Brain pericyte (primary cell): Measurements from ENCODE around the gene VWCE.
"Not testable (repeated sequence)": the region's sequence is repeated elsewhere in the genome, so short reads cannot be mapped to it uniquely, and the experiment has no call there.

Experiments used
- DNase-seq: peaks from one replicate; pipeline ENCODE4 v3.0.0-alpha.2; 2012; ENCODE audit warnings: low read depth, low spot score

The VWCE gene

DNA sequence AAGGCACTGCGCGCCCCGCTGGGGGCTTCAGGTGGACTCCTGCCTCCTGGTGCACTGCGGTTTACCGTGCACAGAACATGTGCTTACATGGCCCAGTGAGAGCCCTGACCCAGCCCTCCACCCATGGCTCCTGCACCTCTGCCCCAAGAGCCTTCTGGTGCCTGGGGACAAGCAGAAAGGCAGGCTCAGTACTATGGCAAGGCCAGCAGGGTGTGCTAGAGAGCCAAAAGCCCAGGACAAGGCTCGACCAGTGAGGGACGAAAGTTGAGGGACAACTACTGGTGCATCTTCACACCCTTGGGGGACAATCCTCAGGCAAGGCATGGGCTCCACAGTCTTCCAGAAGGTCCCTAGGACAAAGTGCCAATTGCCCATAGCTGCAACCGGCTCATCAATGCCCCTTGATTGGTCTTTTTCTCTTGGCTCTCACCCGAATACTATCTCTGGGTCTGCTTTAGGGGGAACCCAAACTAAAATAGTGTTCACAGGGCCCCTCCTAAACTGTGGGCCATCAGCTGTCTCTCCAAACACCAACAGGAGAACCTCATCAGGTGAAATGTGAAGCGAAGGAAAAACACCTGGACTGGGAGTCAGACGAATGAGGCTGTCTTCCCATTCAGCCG, 40.6 kb downstream of the VWCE start:
- no peak for DNase-seq

DNA sequence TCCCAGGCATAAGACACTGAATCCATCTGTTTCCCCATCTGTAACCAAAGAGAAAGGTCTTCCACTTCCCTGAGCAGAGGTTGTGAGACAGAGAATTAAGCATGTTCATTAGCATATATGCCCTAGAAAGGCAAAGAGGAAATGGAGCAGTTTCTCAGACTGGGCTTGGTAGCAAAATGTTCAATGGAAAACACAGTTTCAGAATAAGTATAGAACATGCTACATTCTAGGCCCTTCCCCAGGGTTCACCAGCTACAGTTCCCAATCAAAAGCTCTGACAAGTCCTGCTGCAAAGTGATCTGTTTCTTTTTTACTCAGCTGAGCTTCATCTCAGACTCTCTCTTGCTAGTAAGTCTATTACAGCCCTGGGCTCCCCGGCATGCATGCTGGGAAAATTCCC, 42.8 kb downstream of the VWCE start:
- not testable (repeated sequence) for DNase-seq

DNA sequence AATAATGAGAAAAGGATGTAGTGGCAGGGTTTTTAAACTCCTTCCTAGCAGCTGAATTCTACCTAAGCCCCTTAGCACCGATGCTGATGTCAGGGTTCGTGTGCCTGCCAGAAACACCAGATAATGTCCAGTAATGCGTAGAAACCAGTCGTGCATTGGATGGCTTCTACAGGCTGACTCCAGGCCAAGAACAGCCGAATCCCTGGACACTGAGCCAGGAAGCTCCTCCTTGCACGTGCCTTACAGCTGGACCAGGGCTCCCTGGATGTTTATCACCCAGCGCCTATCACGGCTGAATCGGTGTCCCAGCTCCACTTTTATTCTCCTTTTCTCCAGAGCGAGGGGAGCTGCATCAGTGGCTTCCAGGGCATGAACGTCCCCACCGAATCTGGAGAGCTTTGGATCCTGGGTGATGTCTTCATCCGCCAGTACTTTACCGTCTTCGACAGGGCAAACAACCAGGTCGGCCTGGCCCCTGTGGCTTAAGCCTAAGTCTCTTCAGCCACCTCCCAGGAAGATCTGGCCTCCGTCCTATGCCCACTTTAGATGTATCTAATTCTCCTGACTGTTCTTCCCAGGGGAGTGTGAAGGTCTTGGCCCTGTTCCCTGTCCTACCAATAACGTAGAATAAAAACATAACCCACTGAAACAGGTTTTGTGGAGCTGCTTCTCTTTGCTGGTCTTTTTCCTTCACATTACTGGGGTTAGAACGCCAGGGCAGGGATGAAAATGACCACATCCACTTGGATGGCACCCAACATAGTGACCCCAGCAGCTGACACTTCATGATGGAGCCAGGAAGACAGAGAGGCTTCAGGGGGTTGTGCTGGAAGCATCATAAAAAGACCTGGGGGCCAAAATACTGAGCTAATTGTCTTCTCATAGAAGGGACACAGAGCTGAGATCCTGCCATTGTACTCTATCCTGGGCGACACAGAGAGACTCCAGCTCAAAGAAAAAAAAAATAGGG, 44.0 kb downstream of the VWCE start:
- not testable (repeated sequence) for DNase-seq

DNA sequence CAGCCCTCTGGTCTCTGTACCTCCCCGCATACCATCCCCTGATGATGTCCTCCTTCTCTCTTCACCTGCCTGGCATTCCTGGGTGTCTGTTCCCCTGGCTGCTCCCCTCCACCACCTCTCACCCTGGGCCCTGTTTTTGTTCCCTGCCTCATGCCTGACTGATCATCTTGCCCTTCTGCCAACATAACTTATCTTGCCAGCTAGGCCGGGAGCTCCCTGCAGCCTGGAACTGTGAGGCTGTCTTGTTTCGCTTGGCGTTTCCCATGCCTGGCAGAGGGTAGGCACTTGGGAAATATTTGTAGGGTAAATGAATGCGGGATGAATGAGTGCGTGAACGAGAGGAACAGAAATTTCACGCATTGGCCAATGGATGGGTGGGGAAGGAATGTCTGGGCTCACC, 45.9 kb downstream of the VWCE start:
- not testable (repeated sequence) for DNase-seq

DNA sequence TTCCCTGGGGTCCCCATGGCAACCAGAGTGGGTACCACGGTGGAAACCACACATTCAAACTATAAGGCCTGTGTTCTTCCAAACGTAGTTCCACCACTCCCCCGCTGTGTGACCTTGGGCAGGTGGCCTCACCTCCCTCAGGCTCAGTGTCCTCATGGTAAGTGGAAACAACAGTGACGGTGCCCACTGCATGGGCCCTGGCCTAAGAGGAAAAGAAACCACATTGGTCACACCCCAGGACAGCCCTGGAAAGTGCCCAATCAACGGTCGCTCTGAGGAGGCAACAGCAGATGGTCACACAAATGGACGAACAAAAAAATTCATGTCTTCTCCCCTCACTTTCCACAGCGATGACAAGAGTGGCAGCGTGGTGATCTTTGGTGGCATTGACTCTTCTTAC, 47.0 kb downstream of the VWCE start:
- not testable (repeated sequence) for DNase-seq

DNA sequence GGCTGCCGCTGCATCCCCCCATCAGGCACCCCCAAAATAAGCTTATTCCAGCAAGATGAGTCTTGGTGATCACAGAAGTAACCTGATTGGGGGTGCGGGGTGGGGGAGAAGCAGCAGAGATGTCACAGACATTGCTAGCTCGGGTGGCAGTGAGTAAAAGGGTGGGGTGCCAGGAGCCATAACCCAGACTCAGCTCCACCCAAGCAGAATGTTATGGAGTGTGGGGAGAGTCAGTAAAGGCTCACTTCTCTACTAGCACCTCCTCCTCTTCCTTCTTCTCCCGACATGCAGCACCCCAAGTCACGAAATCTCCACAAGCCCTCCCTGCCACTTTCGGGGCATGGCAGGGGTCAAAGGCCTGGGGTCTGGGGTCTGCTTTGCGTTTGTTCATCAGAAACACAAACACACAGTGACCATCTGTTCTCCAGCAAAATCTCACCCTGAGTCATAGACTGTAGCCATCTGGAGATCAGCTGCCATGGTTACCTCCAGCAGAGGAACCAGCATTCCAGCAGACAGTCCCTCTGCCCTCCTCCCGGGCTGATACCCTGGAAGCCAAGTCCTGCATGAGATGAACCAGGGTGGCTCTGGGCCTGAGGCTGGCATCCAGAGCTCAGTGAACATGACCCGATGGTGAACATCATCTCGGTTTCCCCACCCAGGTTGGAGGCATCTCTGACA, 49.7 kb downstream of the VWCE start:
- DNase-seq = not testable (repeated sequence)

DNA sequence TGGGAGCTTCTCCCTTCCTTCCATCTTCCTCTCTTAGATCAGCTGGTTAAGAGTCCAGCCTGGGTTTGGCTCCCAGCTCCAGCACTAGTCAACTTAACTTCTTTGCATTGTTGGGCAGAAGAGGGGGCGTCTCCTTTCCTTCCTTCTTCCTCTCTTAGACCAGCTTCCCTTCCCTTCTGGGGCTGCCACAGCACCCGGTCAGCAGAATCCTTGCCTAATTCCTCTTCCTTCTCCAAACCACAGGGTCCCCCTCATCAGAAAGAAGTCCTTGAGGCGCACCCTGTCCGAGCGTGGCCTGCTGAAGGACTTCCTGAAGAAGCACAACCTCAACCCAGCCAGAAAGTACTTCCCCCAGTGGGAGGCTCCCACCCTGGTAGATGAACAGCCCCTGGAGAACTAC, 53.6 kb downstream of the VWCE start:
- DNase-seq = not testable (repeated sequence)

DNA sequence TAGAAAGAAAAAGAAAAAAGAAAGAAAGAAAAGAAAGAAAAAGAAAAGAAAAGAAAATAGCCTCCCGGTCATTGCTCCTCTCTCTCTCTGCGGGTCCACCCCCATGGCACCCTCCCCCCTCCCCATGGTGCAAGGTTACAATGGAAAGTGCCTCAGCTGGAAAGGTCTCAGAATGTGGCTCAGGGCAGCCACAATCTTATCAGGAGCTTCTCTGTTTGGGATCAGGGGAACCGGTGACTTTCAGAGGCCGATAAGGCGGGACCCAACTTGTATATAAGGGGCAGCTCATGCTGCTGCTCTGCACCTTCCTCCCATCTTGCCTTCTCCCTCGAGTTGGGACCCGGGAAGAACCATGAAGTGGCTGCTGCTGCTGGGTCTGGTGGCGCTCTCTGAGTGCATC, 54.2 kb downstream of the VWCE start, which contains the start of gene PGA5:
TSS of gene PGA5 (plus strand) at position 301 of the 400 bp plus-strand sequence. CDS start at position 353, 52 bp downstream.
- DNase-seq = not testable (repeated sequence)

DNA sequence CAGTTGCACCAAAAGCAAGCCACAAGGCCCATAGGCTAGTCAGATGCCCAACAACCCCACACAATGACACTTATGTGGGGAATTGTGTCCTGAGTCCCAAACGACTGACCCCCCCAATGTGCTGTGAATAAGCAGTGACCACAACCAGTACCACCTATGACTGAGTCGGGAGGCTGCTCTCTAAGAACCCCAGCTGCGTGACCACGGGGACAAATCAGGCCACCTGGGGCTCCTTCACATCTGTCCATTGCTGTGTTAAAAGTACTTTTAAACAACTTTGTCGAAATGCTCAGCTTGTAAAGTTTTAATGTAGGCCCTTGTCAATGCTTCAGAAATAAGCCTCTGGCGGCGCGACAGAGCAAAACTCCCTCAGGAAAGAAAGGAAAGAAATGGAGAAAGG, 54.8 kb downstream of the VWCE start:
- not testable (repeated sequence) for DNase-seq

DNA sequence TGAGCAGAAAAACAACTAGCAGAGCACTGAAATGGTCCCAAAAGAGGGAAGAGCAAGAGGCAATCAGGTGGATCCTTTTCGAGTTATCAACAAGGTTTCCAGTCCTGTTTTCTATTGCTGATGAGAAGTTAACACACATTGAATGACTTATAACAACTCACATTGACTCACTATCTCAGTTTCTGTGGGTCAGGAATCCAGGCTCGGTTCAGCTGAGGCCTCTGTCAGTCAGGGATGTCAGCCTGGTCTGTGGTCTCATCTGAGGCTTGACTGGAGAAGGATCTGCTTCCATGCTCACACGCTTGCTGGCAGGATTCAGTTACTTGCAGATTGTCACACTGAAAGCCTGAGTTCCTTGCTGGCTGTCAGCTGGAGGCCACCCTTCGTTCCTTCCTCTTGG, 58.0 kb downstream of the VWCE start:
- DNase-seq = not testable (repeated sequence)

DNA sequence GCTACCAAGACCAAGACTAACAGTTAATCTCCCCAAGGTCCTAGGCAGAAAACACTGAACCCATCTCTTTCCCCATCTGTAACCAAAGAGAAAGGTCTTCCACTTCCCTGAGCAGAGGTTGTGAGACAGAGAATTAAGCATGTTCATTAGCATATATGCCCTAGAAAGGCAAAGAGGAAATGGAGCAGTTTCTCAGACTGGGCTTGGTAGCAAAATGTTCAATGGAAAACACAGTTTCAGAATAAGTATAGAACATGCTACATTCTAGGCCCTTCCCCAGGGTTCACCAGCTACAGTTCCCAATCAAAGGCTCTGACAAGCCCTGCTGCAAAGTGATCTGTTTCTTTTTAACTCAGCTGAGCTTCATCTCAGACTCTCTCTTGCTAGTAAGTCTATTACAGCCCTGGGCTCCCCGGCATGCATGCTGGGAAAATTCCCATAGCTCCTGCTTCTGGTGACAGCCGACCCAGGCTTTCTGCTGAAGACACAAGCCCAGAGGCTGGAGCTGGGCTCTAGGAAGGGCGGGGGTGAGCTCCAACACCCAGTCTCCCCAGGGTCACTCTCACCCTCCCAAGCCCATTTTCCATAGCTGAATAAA, 62.5 kb downstream of the VWCE start:
- not testable (repeated sequence) for DNase-seq

DNA sequence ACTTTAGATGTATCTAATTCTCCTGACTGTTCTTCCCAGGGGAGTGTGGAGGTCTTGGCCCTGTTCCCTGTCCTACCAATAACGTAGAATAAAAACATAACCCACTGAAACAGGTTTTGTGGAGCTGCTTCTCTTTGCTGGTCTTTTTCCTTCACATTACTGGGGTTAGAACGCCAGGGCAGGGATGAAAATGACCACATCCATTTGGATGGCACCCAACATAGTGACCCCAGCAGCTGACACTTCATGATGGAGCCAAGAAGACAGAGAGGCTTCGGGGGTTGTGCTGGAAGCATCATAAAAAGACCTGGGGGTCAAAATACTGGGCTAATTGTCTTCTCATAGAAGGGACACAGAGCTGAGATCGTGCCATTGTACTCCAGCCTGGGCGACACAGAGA, 63.5 kb downstream of the VWCE start:
- DNase-seq = not testable (repeated sequence)

DNA sequence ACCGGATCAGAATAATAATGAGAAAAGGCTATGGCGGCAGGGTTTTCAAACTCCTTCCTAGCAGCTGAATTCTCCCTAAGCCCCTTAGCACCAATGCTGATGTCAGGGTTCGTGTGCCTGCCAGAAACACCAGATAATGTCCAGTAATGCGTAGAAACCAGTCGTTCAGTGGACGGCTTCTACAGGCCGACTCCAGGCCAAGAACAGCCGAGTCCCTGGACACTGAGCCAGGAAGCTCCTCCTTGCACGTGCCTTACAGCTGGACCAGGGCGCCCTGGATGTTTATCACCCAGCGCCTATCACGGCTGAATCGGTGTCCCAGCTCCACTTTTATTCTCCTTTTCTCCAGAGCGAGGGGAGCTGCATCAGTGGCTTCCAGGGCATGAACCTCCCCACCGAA, 64.1 kb downstream of the VWCE start:
- DNase-seq = not testable (repeated sequence)

DNA sequence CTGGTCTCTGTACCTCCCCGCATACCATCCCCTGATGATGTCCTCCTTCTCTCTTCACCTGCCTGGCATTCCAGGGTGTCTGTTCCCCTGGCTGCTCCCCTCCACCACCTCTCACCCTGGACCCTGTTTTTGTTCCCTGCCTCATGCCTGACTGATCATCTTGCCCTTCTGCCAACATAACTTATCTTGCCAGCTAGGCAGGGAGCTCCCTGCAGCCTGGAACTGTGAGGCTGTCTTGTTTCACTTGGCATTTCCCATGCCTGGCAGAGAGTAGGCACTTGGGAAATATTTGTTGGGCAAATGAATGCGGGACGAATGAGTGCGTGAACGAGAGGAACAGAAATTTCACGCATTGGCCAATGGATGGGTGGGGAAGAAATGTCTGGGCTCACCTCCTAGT, 65.7 kb downstream of the VWCE start:
- DNase-seq = not testable (repeated sequence)

DNA sequence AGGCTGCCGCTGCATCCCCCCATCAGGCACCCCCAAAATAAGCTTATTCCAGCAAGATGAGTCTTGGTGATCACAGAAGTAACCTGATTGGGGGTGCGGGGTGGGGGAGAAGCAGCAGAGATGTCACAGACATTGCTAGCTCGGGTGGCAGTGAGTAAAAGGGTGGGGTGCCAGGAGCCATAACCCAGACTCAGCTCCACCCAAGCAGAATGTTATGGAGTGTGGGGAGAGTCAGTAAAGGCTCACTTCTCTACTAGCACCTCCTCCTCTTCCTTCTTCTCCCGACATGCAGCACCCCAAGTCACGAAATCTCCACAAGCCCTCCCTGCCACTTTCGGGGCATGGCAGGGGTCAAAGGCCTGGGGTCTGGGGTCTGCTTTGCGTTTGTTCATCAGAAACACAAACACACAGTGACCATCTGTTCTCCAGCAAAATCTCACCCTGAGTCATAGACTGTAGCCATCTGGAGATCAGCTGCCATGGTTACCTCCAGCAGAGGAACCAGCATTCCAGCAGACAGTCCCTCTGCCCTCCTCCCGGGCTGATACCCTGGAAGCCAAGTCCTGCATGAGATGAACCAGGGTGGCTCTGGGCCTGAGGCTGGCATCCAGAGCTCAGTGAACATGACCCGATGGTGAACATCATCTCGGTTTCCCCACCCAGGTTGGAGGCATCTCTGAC, 68.5 kb downstream of the VWCE start:
- not testable (repeated sequence) for DNase-seq

DNA sequence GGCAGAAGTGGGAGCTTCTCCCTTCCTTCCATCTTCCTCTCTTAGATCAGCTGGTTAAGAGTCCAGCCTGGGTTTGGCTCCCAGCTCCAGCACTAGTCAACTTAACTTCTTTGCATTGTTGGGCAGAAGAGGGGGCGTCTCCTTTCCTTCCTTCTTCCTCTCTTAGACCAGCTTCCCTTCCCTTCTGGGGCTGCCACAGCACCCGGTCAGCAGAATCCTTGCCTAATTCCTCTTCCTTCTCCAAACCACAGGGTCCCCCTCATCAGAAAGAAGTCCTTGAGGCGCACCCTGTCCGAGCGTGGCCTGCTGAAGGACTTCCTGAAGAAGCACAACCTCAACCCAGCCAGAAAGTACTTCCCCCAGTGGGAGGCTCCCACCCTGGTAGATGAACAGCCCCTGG, 72.4 kb downstream of the VWCE start:
- DNase-seq = not testable (repeated sequence)

DNA sequence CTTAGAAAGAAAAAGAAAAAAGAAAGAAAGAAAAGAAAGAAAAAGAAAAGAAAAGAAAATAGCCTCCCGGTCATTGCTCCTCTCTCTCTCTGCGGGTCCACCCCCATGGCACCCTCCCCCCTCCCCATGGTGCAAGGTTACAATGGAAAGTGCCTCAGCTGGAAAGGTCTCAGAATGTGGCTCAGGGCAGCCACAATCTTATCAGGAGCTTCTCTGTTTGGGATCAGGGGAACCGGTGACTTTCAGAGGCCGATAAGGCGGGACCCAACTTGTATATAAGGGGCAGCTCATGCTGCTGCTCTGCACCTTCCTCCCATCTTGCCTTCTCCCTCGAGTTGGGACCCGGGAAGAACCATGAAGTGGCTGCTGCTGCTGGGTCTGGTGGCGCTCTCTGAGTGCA, 73.1 kb downstream of the VWCE start, which contains the start of gene PGA4:
TSS of gene PGA4 (plus strand) at position 301 of the 400 bp plus-strand sequence. CDS start at position 355, 54 bp downstream.
- DNase-seq = not testable (repeated sequence)

DNA sequence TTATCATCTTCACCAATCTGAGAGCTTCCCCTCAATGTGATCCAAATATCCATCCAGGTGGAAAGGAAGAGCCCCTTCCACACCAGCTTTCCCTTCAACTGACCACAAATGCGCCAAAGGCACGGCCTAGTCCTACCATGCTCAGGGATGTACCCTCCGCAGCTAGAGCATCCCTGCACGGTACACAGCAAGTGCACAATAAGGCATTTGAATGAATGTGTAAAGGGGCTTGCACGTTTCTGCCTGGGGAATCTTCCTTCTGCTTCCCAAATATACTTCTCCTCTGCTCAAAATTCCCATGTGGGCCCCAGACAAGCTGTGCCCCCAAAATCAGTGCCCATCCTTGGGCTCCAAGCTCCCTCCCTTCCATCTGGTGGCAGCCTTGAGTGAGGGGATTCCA, 76.1 kb downstream of the VWCE start:
- DNase-seq = not testable (repeated sequence)

DNA sequence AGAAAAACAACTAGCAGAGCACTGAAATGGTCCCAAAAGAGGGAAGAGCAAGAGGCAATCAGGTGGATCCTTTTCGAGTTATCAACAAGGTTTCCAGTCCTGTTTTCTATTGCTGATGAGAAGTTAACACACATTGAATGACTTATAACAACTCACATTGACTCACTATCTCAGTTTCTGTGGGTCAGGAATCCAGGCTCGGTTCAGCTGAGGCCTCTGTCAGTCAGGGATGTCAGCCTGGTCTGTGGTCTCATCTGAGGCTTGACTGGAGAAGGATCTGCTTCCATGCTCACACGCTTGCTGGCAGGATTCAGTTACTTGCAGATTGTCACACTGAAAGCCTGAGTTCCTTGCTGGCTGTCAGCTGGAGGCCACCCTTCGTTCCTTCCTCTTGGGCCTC, 76.8 kb downstream of the VWCE start:
- DNase-seq = not testable (repeated sequence)

DNA sequence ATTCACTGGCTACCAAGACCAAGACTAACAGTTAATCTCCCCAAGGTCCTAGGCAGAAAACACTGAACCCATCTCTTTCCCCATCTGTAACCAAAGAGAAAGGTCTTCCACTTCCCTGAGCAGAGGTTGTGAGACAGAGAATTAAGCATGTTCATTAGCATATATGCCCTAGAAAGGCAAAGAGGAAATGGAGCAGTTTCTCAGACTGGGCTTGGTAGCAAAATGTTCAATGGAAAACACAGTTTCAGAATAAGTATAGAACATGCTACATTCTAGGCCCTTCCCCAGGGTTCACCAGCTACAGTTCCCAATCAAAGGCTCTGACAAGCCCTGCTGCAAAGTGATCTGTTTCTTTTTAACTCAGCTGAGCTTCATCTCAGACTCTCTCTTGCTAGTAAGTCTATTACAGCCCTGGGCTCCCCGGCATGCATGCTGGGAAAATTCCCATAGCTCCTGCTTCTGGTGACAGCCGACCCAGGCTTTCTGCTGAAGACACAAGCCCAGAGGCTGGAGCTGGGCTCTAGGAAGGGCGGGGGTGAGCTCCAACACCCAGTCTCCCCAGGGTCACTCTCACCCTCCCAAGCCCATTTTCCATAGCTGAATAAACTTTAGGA, 81.3 kb downstream of the VWCE start:
- not testable (repeated sequence) for DNase-seq
